GM12891 (cell line): ENCODE results near the gene IFNG-AS1.

Experiments
- PAX5 ChIP-seq: IDR thresholded peaks from 2 replicates; pipeline ENCODE4 v1.6.1; 2011; ENCODE audit warnings: low read length, moderate library complexity, mild to moderate bottlenecking; ENCODE audit not compliant: insufficient read depth, severe bottlenecking
- POLR2A ChIP-seq: IDR thresholded peaks from 2 replicates; pipeline ENCODE4 v1.6.1; 2011; ENCODE audit warnings: low read depth, low read length, control low read depth
- POLR2AphosphoS5 ChIP-seq: IDR thresholded peaks from 2 replicates; pipeline ENCODE4 v1.6.1; 2011; ENCODE audit warnings: low read depth, low read length, control low read depth

DNA sequence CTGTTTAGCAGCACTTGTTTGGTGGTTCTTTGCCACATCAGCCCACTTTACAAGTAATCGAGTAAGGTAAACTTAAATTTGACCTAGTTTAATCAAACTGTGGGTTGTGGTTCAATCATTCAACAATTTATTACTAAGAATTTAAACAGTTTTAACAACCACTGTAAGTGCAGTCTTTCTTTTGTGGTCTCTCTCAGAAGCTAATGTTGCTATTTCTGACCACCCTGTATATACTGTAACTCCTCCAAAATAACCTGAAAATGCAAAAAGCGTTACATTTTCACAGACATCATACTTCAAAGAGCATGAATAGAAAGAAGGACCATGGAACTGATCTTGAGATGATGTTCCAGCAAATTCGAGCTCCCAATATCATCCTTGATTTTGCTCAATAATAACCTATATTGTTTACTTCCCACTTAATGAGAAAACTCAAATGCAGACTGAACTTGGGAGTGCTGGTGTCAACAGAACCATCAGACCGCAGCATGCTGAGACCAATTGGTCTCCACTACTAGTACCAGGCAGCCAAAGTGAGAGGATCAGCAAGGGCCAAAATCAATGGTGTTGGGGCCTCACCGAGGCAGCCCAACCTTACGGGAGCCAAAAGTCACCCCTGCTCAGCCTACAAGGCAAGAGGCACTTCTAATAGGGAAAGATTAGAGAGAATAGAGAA is 22.1 kb downstream of the IFNG-AS1 start:
- TF ChIP-seq POLR2AphosphoS5, result no peak
- no peak for TF ChIP-seq POLR2A
- no peak for TF ChIP-seq PAX5
